Loucy (cell line): ENCODE measurements around the gene BTNL9.

Experiments used
- H2AFZ ChIP-seq: fragments of 200-600 bp; sonication (generic); 2 replicates; pipeline ENCODE4 v1.6.0; 2016; ENCODE audit warnings: antibody characterized with exemption, mild to moderate bottlenecking, low read length, moderate library complexity
- H3F3A ChIP-seq: fragments of 200-600 bp; 2 replicates; pipeline ENCODE4 v1.6.0; 2016; ENCODE audit warnings: antibody characterized with exemption, low read depth, mild to moderate bottlenecking
- H3K27me3 ChIP-seq: fragments of 200-600 bp; sonication (generic); 2 replicates; pipeline ENCODE4 v1.6.1; 2014; ENCODE audit warnings: low read length, mild to moderate bottlenecking; ENCODE audit not compliant: insufficient read depth, poor library complexity, severe bottlenecking
- H3K36me3 ChIP-seq: fragments of 200-600 bp; sonication (generic); 2 replicates; pipeline ENCODE4 v1.6.1; 2016; ENCODE audit warnings: low read length; ENCODE audit not compliant: insufficient read depth
- H3K4me1 ChIP-seq: fragments of 200-600 bp; sonication (generic); 2 replicates; pipeline ENCODE4 v1.5.1; 2014; ENCODE audit warnings: low read length, mild to moderate bottlenecking; ENCODE audit not compliant: insufficient read depth, poor library complexity, severe bottlenecking
- H3K4me2 ChIP-seq: fragments of 200-600 bp; sonication (generic); 2 replicates; pipeline ENCODE4 v1.6.0; 2014; ENCODE audit warnings: antibody characterized with exemption, low read length, low read depth, mild to moderate bottlenecking; ENCODE audit not compliant: poor library complexity, severe bottlenecking
- H3K4me3 ChIP-seq: fragments of 200-600 bp; sonication (generic); 2 replicates; pipeline ENCODE4 v1.5.1; 2014; ENCODE audit warnings: low read length, mild to moderate bottlenecking, mixed read lengths; ENCODE audit not compliant: poor library complexity, severe bottlenecking
- H3K79me2 ChIP-seq: fragments of 200-600 bp; sonication (generic); 2 replicates; pipeline ENCODE4 v1.6.1; 2014; ENCODE audit warnings: low read length; ENCODE audit not compliant: insufficient read depth
- H3K9ac ChIP-seq: fragments of 200-600 bp; sonication (generic); 2 replicates; pipeline ENCODE4 v1.6.0; 2014; ENCODE audit warnings: mild to moderate bottlenecking, low read depth, low read length, moderate library complexity; ENCODE audit not compliant: poor library complexity, severe bottlenecking
- H3K9me2 ChIP-seq: fragments of 200-600 bp; sonication (generic); replicated peaks from 2 replicates; pipeline ENCODE4 v1.6.1; 2016; ENCODE audit warnings: low read depth, low read length, mixed read lengths
- H3K9me3 ChIP-seq: fragments of 200-600 bp; sonication (generic); 2 replicates; pipeline ENCODE4 v1.6.1; 2014; ENCODE audit warnings: mild to moderate bottlenecking, antibody characterized with exemption, low read length, low read depth; ENCODE audit not compliant: insufficient read depth
- H4K20me1 ChIP-seq: fragments of 200-600 bp; sonication (generic); 2 replicates; pipeline ENCODE4 v1.6.0; 2014; ENCODE audit warnings: antibody characterized with exemption, low read length, mild to moderate bottlenecking; ENCODE audit not compliant: insufficient read depth, poor library complexity, severe bottlenecking
- EZH2phosphoT487 ChIP-seq: fragments of 200-600 bp; IDR thresholded peaks from 2 replicates; pipeline ENCODE4 v1.6.1; 2018; ENCODE audit warnings: antibody characterized with exemption, mild to moderate bottlenecking, moderate library complexity, borderline replicate concordance
- TF ChIP-seq, protein P1 (sequence below): fragments of 200-600 bp; sonication (generic); conservative IDR thresholded peaks from 2 replicates; pipeline ENCODE4 v1.5.1; 2014; ENCODE audit warnings: mild to moderate bottlenecking, antibody characterized with exemption, low read length

The BTNL9 gene

GRCh38 chr5:181047921-181048320 is 7.9 kb downstream of the BTNL9 start:
- TF ChIP-seq, protein P1, sequence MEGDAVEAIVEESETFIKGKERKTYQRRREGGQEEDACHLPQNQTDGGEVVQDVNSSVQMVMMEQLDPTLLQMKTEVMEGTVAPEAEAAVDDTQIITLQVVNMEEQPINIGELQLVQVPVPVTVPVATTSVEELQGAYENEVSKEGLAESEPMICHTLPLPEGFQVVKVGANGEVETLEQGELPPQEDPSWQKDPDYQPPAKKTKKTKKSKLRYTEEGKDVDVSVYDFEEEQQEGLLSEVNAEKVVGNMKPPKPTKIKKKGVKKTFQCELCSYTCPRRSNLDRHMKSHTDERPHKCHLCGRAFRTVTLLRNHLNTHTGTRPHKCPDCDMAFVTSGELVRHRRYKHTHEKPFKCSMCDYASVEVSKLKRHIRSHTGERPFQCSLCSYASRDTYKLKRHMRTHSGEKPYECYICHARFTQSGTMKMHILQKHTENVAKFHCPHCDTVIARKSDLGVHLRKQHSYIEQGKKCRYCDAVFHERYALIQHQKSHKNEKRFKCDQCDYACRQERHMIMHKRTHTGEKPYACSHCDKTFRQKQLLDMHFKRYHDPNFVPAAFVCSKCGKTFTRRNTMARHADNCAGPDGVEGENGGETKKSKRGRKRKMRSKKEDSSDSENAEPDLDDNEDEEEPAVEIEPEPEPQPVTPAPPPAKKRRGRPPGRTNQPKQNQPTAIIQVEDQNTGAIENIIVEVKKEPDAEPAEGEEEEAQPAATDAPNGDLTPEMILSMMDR = no peak
- no peak for TF ChIP-seq EZH2phosphoT487
- Histone ChIP-seq H3K4me1 (peaks cover 6% of the 10 kb centered on the region), H2AFZ (no peak overlapping the region)

DNA sequence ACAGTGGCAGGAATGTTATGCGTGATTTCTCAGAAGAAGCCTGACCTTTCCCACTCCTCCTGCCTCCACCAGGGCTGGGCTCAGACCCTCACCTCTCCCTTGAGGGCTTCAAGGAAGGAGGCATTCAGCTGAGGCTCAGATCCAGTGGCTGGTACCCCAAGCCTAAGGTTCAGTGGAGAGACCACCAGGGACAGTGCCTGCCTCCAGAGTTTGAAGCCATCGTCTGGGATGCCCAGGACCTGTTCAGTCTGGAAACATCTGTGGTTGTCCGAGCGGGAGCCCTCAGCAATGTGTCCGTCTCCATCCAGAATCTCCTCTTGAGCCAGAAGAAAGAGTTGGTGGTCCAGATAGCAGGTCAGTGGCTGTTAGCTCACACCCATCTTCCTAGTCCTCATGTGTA is 9.9 kb downstream of the BTNL9 start:
- no peak overlapping the region for H3K4me3 ChIP-seq
- H3F3A ChIP-seq = no peaks in the 10 kb centered on the region
- H4K20me1 ChIP-seq = no peaks in the 10 kb centered on the region
- H3K9me2 ChIP-seq = no peaks in the 10 kb centered on the region
- peaks cover 6% of the 10 kb centered on the region for H3K4me1 ChIP-seq
- no peaks in the 10 kb centered on the region for H3K36me3 ChIP-seq
- no peak overlapping the region for H3K9ac ChIP-seq
- TF ChIP-seq EZH2phosphoT487 = no peak
- TF ChIP-seq, protein P1 = no peak
- no peaks in the 10 kb centered on the region for H3K27me3 ChIP-seq
- no peak overlapping the region for H2AFZ ChIP-seq
- H3K9me3 ChIP-seq = no peaks in the 10 kb centered on the region
- H3K79me2 ChIP-seq = no peaks in the 10 kb centered on the region
- H3K4me2 ChIP-seq = no peak overlapping the region

More at GRCh38 chr5:181047921-181048320, 7.9 kb downstream of the BTNL9 start:
- H4K20me1 ChIP-seq = no peaks in the 10 kb centered on the region
- H3K9me3 ChIP-seq = no peaks in the 10 kb centered on the region
- no peak overlapping the region for H3K9ac ChIP-seq
- no peak overlapping the region for H3K4me2 ChIP-seq
- no peaks in the 10 kb centered on the region for H3K36me3 ChIP-seq
- no peaks in the 10 kb centered on the region for H3K79me2 ChIP-seq
- no peak overlapping the region for H3K4me3 ChIP-seq
- H3K27me3 ChIP-seq = no peaks in the 10 kb centered on the region
- no peaks in the 10 kb centered on the region for H3F3A ChIP-seq
- H3K9me2 ChIP-seq = no peaks in the 10 kb centered on the region

- H3K27me3 ChIP-seq = no peaks in the 10 kb centered on the region
- H3K4me3 ChIP-seq = no peak overlapping the region
- no peaks in the 10 kb centered on the region for H3F3A ChIP-seq
- no peak overlapping the region for H3K4me2 ChIP-seq
- TF ChIP-seq, protein P1 = no peak
- TF ChIP-seq EZH2phosphoT487 = no peak
- no peaks in the 10 kb centered on the region for H3K36me3 ChIP-seq
- H3K9ac ChIP-seq = no peak overlapping the region
- peaks cover 3% of the 10 kb centered on the region for H3K4me1 ChIP-seq
- no peak overlapping the region for H2AFZ ChIP-seq
- no peaks in the 10 kb centered on the region for H3K79me2 ChIP-seq
- H4K20me1 ChIP-seq = no peaks in the 10 kb centered on the region
- H3K9me3 ChIP-seq = no peaks in the 10 kb centered on the region
- H3K9me2 ChIP-seq = no peaks in the 10 kb centered on the region
Measured at GRCh38 chr5:181051841-181052671, 12.0 kb downstream of the BTNL9 start.
